GM18520 (cell line): ENCODE data around the gene PLCG1.

Experiments used
- ATAC-seq: cut with Tn5 transposase; IDR thresholded peaks from one replicate; pipeline ENCODE4 v1.9.1; 2021; ENCODE audit not compliant: unreplicated experiment

The PLCG1 gene

GRCh38 chr20:41204304-41205265 lies 67.2 kb downstream of the PLCG1 start:
- ATAC-seq: no peak

- no peak for ATAC-seq
Observed at GRCh38 chr20:41205313-41205712, 68.0 kb downstream of the PLCG1 start.

GRCh38 chr20:41213150-41213820 lies 75.9 kb downstream of the PLCG1 start:
- ATAC-seq: no peak

- ATAC-seq: no peak
Observed at GRCh38 chr20:41214202-41214601, 76.9 kb downstream of the PLCG1 start.

GRCh38 chr20:41214666-41215065 lies 77.3 kb downstream of the PLCG1 start:
- ATAC-seq: no peak

GRCh38 chr20:41217422-41217821 lies 80.1 kb downstream of the PLCG1 start:
- ATAC-seq: no peak

GRCh38 chr20:41218466-41218865 lies 81.1 kb downstream of the PLCG1 start:
- no peak for ATAC-seq

GRCh38 chr20:41219824-41220223 lies 82.5 kb downstream of the PLCG1 start:
- ATAC-seq: no peak

- ATAC-seq: no peak
Observed at GRCh38 chr20:41221614-41222218, 84.4 kb downstream of the PLCG1 start.

- ATAC-seq: no peak
Observed at GRCh38 chr20:41222296-41222695, 85.0 kb downstream of the PLCG1 start.

GRCh38 chr20:41222703-41223102 lies 85.4 kb downstream of the PLCG1 start:
- no peak for ATAC-seq

- no peak for ATAC-seq
Observed at GRCh38 chr20:41223112-41223511, 85.8 kb downstream of the PLCG1 start.

- no peak for ATAC-seq
Observed at GRCh38 chr20:41224281-41224680, 86.9 kb downstream of the PLCG1 start.

GRCh38 chr20:41225091-41225490 lies 87.7 kb downstream of the PLCG1 start:
- no peak for ATAC-seq

- no peak for ATAC-seq
Observed at GRCh38 chr20:41226426-41226825, 89.1 kb downstream of the PLCG1 start.
